NCI-H128 (cell line): Measurements from ENCODE around the gene SNX12.
"Not testable (repeated sequence)": the region's sequence is repeated elsewhere in the genome, so short reads cannot be mapped to it uniquely, and the experiment has no call there.

ENCODE experiments used
- DNase-seq: peaks from one replicate; lab custom pipeline; 2025; ENCODE audit not compliant: unreplicated experiment; lab: John Stamatoyannopoulos, UW

SNX12 gene

DNA sequence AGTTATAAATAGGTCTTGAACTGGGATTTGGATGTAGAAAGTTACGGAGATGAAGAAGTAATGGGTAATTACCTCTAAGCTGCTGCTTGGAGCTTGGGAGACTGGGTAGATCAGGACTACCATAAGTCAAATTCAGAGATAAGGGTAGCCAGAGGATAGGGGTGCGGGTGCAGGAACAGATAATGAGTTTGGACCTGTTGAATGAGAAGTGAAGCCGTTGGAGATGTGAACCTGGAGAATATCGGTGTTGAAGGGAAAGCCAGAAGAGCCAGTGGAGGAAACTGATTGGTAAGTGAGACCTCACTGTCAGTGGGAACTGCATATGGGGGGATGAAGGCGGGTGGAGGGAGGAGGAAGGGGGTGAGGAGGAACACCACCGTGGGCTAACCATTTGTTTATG, 26.9 kb upstream of the SNX12 start:
- no peak for DNase-seq

DNA sequence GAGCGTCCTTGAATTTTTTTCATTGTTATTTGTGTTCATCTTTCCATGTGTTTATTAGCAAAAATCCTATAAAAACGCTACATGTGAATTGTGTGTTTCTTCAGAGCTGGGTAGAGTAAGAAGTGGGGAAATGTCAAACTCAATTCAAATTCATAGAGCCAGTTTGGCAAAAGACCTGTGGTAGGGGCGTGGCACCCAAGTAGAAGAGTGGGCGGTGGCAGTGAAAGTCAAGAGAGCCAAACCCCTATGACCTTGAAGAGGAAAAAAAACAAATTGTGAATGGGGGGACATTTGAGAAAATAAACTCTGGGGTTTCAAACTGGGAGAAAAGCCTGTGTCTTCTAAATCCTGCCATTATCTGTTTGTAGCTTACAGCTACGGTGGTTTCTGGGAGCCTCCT, 23.1 kb upstream of the SNX12 start:
- DNase-seq, result no peak

DNA sequence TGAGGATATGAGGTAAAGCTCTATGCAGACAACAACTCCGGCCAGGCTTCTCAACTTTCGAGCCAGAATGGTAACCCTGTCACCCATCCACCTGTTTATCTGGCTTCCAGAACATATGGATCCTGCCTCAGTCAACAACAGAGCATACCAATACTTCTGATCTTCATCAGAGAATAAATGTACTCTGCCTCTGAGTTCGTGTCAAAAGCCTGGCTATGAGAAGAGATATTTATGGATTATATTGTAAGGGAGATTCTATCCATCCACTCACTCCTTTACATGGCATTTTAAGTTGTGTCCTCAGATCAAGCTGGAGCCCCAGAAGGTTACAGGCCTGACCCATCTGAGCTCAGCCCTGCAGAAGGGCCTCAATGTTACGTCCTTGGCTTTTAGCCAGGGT, 17.8 kb upstream of the SNX12 start:
- no peak for DNase-seq

DNA sequence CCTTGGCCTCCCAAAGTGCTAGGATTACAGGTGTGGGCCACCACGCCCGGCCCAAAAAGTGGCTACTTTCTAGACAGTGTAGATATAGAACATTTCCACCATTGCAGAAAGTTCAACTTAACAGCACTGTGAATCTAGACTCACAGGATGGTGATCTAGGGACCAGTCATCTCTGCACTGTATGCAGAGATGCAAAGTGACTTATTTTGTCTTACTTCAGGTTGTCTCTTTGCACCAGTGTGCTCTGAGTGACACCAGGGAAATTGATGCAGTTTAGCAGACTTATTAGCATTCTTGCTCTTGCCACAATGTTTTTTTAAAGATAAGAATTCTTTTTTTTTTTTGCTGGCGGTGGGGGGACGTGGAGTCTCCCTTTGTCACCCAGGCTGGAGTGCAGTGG, 14.7 kb upstream of the SNX12 start:
- no peak for DNase-seq

DNA sequence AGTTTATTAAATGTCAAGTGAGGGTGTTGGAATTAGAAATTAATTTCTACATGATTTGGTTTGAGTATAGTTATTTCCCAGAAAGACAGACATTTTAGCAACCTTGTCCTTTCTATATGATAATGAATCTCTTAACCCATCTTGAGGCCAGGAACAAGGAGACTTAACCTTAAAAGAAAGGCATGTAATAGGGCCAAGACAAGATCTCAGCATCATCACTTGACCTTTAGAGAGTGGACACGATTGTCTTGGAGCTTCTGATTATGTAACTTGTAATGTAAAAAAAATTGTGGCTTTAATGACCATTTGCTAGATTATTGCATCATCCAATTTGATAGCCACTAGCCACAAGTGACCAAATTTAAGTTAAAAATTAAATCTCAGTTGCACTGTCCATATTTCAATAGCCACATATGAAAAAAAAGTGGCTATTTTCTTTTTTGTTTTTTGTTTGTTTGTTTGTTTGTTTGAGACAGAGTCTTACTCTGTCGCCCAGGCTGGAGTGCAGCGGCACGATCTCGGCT, 14.1 kb upstream of the SNX12 start:
- DNase-seq, result no peak

DNA sequence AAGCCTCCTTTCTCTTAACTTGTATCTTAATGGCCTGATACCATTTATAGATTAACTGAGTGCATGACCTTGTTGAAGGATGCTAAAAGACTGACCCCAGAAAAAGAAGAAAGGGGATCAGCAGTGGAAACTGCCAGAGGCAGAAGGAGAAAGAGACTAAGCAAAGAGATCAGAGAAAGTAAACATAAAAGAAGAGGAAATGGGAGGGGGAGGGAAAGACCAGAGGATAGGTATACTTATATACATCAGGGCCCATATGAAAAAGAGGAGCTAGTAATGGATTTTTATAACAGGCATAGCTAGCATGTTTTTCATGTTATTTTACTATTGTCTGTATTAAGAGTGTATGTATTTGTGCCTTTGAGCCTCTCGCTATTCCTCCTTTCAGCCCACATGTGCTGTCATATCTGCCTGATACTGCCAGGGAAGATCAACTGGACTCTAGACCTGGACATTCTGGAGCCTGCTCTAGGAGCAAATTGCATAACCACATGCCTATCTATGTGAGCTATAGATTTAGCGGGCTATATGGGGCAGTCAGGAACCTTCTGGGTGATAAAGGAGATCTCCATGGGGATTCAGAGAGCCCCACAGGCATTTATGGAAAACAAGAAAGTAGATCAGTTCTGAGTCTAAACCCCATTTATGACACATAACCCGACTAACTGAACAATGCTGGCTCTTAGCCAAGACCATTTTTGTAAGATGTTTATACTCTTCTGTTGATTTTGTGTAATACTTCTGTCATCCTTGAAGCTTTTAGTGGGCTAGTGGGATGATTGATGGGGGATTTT, 13.4 kb upstream of the SNX12 start:
- no peak for DNase-seq

DNA sequence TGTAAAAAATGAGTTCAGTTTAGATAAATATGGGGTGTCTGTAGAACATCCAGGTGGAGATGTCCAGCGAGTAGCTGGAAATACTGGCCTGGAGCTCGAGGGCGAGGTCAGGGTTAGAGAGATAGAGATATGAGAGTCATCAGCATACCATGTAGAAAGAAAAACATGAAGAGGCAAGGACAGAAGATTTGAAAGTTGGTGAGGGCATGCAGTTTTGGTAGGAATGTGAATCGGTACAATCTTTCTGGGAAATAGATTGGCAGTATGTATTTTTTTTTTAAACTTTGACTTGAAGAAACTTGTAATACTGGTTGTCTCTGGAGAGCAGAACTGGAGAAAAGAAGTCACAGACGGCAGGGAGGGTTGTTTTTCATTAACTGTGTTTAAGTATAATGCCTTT, 2.4 kb upstream of the SNX12 start:
- DNase-seq, result no peak

DNA sequence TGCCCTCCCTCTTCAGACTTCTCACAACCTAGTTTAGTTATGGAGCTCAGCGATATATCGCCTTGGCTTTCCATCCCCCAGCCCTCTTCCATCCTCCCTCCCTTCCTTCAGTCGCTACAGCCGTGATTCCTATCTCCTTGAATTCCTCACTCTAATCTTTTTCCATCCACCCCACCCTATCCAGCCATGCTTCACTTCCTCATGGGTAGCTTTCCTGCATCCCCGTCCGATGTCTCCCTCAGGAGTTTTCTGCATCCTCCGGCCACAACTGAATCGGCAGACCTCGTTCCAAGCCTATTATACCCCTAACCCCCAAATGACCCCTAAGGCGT, 456 bp downstream of the SNX12 start:
- DNase-seq, result no peak

DNA sequence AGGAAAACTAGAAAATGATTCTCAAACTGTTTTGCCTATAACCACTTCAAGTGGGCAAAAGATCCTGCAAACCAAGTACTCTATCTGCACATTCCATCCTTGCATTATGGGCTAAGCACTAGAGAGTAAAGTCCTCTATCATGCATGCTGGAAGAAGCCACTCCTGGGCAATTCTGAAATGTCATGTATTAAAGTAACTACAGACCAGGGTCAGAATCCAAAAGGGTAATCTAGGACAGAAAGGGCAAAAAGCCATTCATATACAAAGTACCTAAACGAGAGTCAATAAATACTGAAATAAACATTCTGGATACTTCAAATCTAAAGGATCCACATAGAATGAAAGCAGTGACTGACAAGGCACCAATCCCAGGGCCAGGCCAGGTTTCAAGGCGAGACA, 1.0 kb downstream of the SNX12 start:
- DNase-seq, result no peak

DNA sequence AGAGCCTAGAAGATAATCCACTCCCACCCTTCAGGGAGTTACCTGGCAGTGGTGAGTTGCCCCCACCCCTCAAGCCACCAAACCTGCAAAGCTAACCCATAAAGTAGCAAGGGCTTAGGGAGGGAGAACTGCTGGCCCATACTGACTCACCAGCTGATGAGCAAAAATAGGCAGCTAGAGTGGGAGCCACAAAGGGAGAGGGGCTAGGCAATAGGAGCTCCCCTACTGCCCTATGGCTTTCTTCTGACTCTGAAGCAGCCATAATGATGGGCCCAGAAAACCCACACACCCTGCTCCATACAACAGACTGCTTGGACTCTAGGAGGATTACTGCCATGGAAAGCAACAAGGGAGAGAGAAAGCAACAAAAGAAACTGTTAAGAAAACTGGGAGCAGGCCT, 8.0 kb downstream of the SNX12 start:
- DNase-seq, result no peak

DNA sequence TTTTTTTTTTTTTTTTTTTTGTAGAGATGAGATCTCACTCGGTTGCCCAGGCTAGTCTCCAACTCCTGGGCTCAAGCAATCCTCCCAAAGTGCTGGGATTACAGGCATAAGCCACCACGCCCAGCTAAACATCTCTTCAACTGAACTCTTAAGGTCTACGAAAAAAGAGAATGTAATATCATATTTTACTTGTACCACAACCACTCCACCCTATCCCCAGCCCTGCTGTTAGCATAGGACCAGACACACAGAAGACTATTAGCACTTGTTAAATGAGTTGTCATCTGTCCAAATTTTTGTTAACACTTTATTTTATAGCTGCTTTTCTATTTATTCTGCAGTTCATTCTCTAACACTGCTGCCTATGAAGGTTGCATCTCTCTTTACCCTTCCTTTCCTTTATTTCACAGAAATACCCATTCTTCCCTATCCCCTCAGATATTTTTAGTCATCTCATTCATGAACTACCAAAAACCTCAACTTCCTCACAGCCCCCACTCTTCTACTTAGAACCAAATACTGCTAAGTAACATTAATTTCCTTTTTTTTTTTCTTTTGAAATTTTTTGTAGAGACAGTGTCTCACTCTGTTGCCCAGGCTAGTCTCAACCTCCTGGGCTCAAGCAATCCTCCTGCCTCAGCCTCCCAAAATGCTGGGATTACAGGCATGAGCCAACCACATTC, 10.1 kb downstream of the SNX12 start:
- DNase-seq, result no peak

DNA sequence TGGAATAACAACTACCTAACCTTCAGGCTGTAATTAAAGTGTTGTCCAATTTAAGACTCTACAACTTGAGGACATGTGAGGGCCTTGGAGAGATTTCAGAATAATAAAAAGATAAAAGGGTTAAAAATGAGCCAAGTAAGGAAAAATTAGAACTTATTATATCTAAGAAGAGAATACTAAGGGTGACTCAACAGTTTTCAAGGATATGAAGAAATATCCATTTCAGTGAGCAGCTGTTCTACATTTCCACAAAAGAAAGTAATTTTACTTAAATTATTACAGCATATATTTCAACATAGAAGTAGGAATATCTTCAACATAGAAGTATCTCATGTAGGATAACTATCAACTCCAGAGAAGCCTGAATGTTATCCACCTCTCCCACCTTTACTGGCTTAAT, 11.3 kb downstream of the SNX12 start:
- DNase-seq, result no peak

DNA sequence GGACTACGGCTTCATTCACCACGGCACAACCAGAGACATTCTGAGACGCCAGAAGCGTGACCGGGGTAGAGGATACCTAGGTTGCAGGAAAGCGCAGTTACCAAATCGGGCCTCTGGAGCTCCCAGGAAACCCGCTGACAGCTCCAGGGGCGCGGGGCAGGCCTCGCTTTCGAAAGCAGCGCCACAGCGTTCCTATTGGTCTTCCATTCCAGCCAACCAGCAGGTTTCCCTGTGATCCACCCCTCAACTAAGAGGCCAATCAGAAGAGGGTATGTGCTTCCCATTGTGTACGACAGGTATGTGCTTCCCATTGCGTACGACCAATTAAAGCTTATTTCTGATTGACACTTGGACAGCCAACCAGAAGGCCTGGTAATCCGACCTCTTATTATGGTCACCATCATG, 14.9 kb downstream of the SNX12 start:
- DNase-seq, result no peak

DNA sequence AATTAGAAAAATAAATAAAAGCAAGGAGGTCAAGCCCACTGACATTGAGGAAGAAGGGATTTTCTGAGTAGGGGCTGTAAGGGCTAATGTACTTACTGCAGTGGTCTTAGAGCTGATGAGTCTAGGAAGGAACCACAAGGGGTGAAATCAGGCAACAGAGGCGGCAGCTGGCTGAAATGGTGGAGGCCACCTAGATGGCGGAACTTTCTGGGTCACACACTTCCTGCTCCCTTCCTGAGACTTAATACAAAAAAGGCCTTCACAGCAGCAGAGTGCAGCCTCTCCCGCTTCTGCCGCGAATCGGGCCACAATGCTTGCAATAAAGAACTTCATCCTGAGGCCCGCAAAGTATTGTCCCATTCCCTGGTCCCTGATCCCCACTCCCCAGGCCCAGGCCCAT, 15.4 kb downstream of the SNX12 start:
- DNase-seq, result no peak

DNA sequence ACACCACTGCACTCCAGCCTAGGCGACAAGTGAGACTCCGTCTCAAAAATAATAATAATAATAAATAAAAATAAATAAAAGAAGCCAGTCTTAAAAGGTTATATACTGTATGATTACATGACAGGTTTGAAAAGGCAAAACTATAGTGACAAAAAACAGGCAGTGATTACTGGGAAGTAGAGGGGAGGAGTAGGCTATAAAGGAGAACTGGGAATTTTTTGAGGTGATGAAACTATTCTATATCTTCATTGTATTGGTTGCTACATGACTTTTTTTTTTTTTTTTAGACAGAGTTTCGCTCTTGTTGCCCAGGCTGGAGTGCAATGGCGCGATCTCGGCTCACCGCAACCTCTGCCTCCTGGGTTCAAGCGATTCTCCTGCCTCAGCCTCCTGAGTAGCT, 20.2 kb downstream of the SNX12 start:
- not testable (repeated sequence) for DNase-seq

DNA sequence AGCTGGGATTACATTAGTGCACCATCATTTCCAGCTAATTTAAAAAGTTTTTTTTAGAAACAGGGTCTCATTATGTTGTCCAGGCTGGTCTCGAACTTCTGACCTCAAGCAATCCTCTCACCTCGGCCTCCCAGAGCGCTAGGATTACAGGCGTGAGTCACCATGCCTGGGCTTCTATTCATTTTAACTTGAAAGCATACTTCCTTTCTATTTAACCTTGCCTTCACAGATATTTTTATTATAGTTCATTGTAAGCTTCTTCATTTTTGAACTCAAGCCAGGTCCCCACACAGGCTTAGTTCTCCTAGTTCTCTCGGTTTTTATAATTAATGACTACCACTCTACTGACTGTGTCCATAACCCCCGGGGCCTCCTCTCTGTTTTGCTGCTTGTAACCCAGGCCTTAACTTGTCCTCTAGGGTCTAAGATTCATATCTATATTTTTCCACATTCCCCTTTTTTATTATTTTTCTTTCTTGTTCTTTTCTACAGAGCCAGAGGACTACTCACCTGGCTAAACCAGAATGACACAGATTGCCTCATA, 50.7 kb downstream of the SNX12 start:
- no peak for DNase-seq
